IPS DF 19.7 (cell line): ENCODE results near the gene FGFR2.

ENCODE experiments used
- DNase-seq: peaks from one replicate; pipeline ENCODE4 v3.0.0-alpha.2; 2013; ENCODE audit warnings: low read depth, low spot score

FGFR2 gene

GRCh38 chr10:121610798-121611323, 12.6 kb upstream of the FGFR2 start:
- no peak for DNase-seq

DNA sequence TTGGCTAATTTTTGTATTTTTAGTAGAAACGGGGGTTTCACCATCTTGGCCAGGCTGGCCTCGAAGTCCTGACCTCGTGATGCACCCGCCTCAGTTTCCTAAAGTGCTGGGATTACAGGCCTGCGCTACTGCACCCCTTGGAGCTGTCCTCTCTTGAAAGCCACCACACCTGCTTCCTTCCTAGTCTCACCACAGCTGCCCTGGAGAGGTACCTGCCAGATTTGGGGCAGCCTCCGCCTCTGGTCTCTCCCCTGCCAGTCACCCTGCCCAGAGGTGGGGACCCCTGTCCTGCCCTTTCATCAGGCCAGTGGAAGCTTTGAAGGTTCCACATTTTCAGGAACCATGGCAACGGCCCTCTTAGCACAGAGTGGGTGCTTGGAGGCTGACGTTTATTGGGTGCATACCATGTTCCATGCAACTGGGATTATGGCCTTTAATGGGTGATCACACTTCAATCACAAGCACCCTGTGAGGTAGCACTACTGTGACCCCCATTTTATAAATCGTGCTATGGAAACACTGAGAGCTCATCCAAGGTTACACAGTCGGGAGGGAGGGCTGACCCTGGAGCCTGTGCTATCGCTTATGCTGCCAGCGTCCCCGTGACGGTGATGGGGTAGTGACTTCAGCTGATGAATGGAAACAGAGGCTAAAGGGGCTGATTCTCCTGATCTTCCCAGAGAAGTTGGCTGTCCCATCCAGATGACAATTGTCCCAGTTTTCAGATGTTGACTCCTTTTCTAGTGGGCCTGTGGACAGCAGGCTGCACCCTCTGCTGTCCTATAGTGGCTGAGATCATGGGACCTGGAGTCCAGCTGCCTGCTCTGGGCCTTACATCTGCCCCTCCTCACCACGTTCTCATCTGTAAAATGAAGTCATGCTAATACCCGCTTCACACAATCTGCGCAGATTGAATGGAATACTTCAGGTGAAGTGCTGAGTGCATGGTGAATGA, 11.5 kb upstream of the FGFR2 start:
- DNase-seq = no peak

- DNase-seq = no peak
Measured at GRCh38 chr10:121608469-121609190, 10.4 kb upstream of the FGFR2 start.

DNA sequence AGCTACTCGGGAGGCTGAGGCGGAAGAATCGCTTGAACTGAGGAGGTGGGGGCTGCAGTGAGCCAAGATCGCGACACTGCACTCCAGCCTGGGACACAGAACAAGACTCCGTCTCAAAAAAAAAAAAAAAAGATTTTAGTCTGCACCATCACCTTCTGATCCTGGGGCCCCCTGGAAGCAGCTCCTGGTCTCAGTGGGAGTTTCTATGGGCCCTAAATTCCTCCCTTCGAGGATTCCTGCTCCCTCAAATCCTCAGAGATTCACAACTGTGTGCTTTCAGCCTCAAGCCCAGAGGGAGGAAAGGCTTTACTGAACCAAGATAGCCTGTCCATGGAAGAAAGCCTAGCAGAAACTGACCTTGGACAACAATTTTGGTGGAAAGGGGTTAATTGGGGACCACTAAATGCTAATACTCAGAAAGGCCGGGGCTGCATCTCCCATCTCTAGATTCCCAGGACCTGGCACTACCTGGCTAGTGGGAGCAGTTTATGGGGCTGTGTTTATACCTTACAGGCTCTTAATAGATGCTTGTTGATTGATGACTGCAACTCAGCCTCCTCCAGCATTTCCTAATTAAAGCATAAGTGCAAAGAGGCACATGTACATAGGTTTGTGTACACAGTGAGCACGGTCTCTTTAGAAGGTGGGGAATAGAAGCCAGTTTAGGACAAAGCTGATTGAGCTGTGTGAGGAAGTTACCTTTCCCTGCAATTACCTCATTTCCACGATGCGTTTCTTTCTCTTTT, 9.2 kb upstream of the FGFR2 start:
- no peak for DNase-seq

- DNase-seq = no peak
Measured at GRCh38 chr10:121605708-121606107, 7.5 kb upstream of the FGFR2 start.

- DNase-seq = no peak
Measured at GRCh38 chr10:121601458-121601857, 3.2 kb upstream of the FGFR2 start.

DNA sequence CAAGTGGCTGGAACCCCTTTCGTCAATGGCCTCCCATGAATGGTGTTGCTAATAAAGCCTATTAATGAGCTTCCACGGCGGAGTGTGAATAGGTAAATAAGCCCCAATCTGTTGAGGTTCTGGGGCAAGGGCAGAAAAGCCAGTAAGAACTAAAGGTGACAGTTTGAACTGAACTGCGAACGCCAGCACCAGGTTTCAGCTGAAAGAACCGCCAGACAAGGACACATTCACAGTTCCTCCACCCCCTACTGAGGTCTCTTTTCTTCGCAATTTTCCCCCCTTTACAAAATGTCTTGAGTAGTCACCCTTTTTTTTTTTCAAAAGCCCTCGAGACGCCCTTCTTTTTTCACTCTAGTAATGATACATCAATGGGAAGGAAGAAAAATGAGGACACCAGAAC, 2.4 kb upstream of the FGFR2 start:
- no peak for DNase-seq

GRCh38 chr10:121599947-121600346, 1.7 kb upstream of the FGFR2 start:
- no peak for DNase-seq

GRCh38 chr10:121597504-121598262, 561 bp downstream of the FGFR2 start:
- DNase-seq = no peak

- peak; percentile 84 for DNase-seq
Measured at GRCh38 chr10:121596689-121597503, 1.3 kb downstream of the FGFR2 start.

DNA sequence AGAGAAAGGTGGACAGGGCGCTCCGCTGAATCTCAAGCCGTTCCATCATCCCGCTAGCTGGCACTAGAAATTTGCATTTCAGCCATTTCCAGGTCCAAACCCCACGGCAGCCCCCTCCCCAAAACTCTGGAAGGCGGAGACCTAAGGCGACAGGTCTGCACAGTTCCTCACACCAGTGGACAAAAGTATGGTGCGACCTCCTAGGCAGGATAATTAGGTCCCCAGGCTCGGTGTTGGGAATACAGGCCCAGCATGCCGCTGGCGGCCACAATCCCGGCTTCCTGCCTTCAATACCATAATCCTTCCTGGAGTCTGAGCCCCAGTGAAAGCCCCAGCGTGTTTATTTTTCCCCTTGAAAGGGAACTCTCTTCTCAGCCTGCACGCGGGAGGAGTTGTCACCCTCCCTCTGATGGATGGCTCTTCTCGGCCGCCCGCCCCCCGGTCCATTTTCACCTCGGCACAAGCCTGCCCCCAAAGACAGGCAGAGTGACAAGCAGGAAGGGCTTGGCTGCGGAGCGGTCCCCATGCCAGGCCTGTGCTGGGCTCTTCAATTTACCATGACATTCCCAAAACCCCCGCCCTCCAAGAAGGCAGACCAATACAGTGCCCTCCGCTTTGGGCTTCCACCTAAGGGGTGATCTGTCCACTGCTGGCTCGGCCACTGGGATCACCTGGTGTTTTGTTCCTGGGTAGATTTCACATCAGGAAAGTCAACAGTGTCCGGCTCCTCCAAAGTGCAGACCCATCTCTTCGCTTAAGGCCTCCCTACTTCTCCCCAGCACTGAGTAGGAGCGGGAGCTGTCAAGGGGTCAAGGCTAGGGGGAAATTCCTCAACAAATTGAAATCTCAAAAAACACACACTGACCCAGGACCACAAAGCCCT, 2.2 kb downstream of the FGFR2 start:
- DNase-seq = no peak

DNA sequence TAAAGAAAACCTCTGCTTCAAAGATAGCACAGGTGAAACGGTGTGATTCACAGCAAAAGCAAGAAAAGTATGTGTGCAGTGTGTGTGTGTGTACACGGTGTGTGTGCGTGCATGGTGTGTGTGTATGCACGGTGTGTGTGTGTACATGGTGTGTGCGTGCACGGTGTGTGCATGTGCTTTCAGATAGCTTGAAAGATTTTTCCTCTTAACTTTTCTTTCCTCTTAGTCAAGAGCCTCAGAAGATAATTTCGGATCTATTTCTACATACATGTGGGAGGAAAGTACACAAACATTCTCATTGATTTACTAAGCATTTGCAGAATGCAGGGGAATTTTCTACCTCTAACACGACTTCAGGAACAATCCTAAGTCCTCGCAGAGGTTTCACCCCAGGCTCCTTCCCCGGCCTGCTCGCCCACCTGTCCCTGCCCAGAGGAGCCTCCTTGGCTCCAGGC, 2.9 kb downstream of the FGFR2 start:
- DNase-seq = no peak

DNA sequence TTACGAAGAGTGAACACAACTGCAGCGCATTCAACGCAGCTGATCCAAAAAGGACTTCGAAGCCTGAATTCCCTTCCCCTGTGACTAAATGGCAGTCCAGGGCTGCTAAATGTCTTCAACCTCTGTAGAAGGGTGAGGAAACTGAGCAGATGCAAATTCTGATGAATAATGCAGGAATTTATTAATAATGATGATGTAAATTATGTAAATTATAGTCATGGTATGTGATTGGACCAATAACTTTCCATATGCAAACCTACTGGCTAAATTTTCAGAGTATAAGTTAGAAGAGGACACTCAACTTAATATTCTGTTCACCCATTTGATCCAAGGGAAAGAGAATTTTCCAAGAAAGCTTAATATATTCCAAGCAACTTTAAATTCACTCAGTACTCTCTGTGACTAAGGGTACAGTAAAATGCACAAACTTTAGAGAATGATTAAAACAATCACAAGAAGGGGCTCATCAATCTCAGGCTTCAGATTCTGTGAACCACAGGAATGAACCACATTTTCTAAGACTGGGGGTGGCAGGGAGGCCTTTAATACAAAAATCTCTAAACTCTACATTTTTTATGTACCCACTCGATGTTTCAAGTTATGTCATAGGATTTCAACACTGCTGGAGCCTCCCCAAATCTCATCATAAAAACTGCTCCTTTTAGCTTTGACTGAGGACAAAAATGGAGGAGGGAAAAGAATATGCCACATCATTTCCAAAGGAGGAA, 3.5 kb downstream of the FGFR2 start:
- DNase-seq = no peak

- no peak for DNase-seq
Measured at GRCh38 chr10:121594076-121594475, 4.2 kb downstream of the FGFR2 start.

- DNase-seq = no peak
Measured at GRCh38 chr10:121593281-121594075, 4.8 kb downstream of the FGFR2 start.

DNA sequence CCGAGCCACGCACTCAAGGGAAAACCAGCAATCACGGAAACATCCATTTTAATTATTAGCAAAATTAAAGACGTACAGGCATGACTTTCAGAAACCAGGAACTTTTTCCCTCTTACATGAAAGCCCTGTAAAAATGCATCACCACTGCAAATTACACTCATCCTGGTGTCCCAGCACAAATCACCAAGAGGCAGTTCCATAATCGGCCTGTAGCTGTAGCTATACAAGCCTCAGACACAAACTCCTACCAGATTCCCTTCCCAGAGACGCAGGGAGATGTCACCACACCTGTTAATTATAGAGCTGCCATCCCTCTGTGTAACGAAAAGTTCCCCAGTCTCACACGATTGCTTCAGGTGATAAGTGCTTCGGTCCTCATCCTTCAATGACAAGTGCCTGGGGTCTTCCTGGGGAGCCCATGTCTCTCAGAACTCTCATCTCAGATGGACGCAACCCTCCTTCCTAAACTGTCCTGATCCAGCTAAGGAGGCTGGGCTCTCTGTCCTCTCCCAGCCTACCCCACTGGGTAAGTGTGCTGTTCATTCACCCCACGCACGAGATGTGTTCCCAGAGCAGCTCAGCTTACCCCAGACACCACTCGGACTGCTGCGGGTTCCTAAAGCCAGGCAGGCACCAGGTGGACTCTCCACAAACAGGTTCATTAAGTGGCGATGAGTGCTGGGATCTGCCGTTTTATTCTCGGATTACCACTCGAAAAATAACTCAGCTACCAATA, 5.9 kb downstream of the FGFR2 start:
- no peak for DNase-seq

- DNase-seq = no peak
Measured at GRCh38 chr10:121591186-121591585, 7.1 kb downstream of the FGFR2 start.
